ENCODE data around the gene CYP11A1. TPM values are rescaled to one million over a fixed set of nuclear protein-coding genes. Genes with fewer than 3 reads are reported as not detected.
A peak's percentile ranks its signal among the peaks of the same experiment; 100 is the strongest.
"Not testable (repeated sequence)": the region's sequence is repeated elsewhere in the genome, so short reads cannot be mapped to it uniquely, and the experiment has no call there.

The CYP11A1 gene
- polyA plus RNA-seq, 3 donors: not detected

- Histone ChIP-seq H3K36me3 (replicated peaks in 1 of 2; ENCODE audit: control insufficient read depth in 1 of 2, insufficient read depth in 2 of 2, low read length in 2 of 2) (no peaks in the 10 kb centered on the region), H3K4me2 (replicated peaks; ENCODE audit: extremely low read depth, low read length, poor library complexity, severe bottlenecking) (no peak overlapping the region), H3K27me3 (ENCODE audit: control insufficient read depth in 2 of 2, insufficient read depth in 2 of 2, low read length in 2 of 2) (no peaks in the 10 kb centered on the region), H4K20me1 (ENCODE audit: insufficient read depth, low read length) (no peaks in the 10 kb centered on the region), H3K4me1 (ENCODE audit: control insufficient read depth in 1 of 2, insufficient read depth in 2 of 2, low read length in 2 of 2) (peaks cover 24 to 35% of the 10 kb centered on the region in 2 donors), H2AFZ (ENCODE audit: insufficient read depth, low read depth, low read length, poor library complexity, severe bottlenecking) (no peak overlapping the region), H3K27ac (ENCODE audit: low read depth in 1 of 2, low read length in 2 of 2) (no peak overlapping the region), H3K4me3 (replicated peaks in 1 of 3; ENCODE audit: low read depth in 2 of 3, low read length in 3 of 3) (no peak overlapping the region), H3K79me2 (ENCODE audit: insufficient read depth, low read length) (no peaks in the 10 kb centered on the region), H3K9ac (ENCODE audit: insufficient read depth, low read length, poor library complexity, severe bottlenecking) (no peak overlapping the region), H3K9me3 (replicated peaks in 1 of 2; ENCODE audit: control insufficient read depth in 1 of 2, insufficient read depth in 1 of 2, low read length in 2 of 2) (no peaks in the 10 kb centered on the region)
- Mint-ChIP-seq H3K27ac (peak overlapping the region in 3 of 7 donors; percentile 40 to 78 (median 68)), H3K36me3 (no peaks in the 10 kb centered on the region), H3K27me3 (ENCODE audit: low read depth in 3 of 3) (peaks cover 6 to 29% (median 28%) of the 10 kb centered on the region in 3 donors), H3K9me3 (peaks cover 0 to 7% (median 0%) of the 10 kb centered on the region in 7 donors), H3K4me1 (peaks cover 33% of the 10 kb centered on the region), H3K4me3 (peak overlapping the region in 1 of 2 donors; percentile 59)
- WGBS (ENCODE audit: insufficient coverage): 70% methylated on average over 9 of the region's 9 CpGs
- no peak for TF ChIP-seq CTCF (IDR thresholded peaks at IDR 0.05)
- DNase-seq: no peak
- intact Hi-C loops (cut with micrococcal nuclease): no loop called here
Measured at GRCh38 chr15:74391582-74392450, 24.4 kb upstream of the CYP11A1 start.

GRCh38 chr15:74390647-74391288 lies 23.3 kb upstream of the CYP11A1 start:
- no peaks in the 10 kb centered on the region for H3K27me3 ChIP-seq (ENCODE audit: control insufficient read depth in 2 of 2, insufficient read depth in 2 of 2, low read length in 2 of 2)
- H3K4me3 Mint-ChIP-seq: peak overlapping the region in 1 of 2 donors; percentile 39
- peaks cover 16 to 26% of the 10 kb centered on the region in 2 donors for H3K4me1 ChIP-seq (ENCODE audit: control insufficient read depth in 1 of 2, insufficient read depth in 2 of 2, low read length in 2 of 2)
- peak overlapping the region in 1 of 2 donors; percentile 40 for H3K27ac ChIP-seq (ENCODE audit: low read depth in 1 of 2, low read length in 2 of 2)
- intact Hi-C loops (cut with micrococcal nuclease): no loop called here
- no peak overlapping the region for H3K4me3 ChIP-seq (replicated peaks in 1 of 3; ENCODE audit: low read depth in 2 of 3, low read length in 3 of 3)
- WGBS (ENCODE audit: insufficient coverage): 14% methylated on average over 8 of the region's 12 CpGs
- no peak overlapping the region for H2AFZ ChIP-seq (ENCODE audit: insufficient read depth, low read depth, low read length, poor library complexity, severe bottlenecking)
- DNase-seq: peak; percentile 52 to 83 (median 68)
- no peaks in the 10 kb centered on the region for H3K79me2 ChIP-seq (ENCODE audit: insufficient read depth, low read length)
- H3K9ac ChIP-seq (ENCODE audit: insufficient read depth, low read length, poor library complexity, severe bottlenecking): no peak overlapping the region
- peak overlapping the region; percentile 23 for H3K4me2 ChIP-seq (replicated peaks; ENCODE audit: extremely low read depth, low read length, poor library complexity, severe bottlenecking)
- no peaks in the 10 kb centered on the region for H3K36me3 Mint-ChIP-seq
- no peak for TF ChIP-seq CTCF (IDR thresholded peaks at IDR 0.05)
- peaks cover 25% of the 10 kb centered on the region for H3K4me1 Mint-ChIP-seq
- H3K9me3 Mint-ChIP-seq: peaks cover 0 to 7% (median 0%) of the 10 kb centered on the region in 7 donors
- peak overlapping the region; percentile 14 to 78 (median 63) for H3K27ac Mint-ChIP-seq
- peaks cover 6 to 27% (median 26%) of the 10 kb centered on the region in 3 donors for H3K27me3 Mint-ChIP-seq (ENCODE audit: low read depth in 3 of 3)
- H3K36me3 ChIP-seq (replicated peaks in 1 of 2; ENCODE audit: control insufficient read depth in 1 of 2, insufficient read depth in 2 of 2, low read length in 2 of 2): no peaks in the 10 kb centered on the region
- no peaks in the 10 kb centered on the region for H3K9me3 ChIP-seq (replicated peaks in 1 of 2; ENCODE audit: control insufficient read depth in 1 of 2, insufficient read depth in 1 of 2, low read length in 2 of 2)
- no peaks in the 10 kb centered on the region for H4K20me1 ChIP-seq (ENCODE audit: insufficient read depth, low read length)

GRCh38 chr15:74390049-74390646 lies 22.7 kb upstream of the CYP11A1 start:
- WGBS (ENCODE audit: insufficient coverage): 92% methylated on average over 2 of the region's 11 CpGs
- Mint-ChIP-seq H3K4me3 (peak overlapping the region in 1 of 2 donors; percentile 39), H3K27me3 (ENCODE audit: low read depth in 3 of 3) (peaks cover 6 to 27% (median 23%) of the 10 kb centered on the region in 3 donors), H3K27ac (peak overlapping the region in 4 of 7 donors; percentile 41 to 78 (median 68)), H3K4me1 (peaks cover 26% of the 10 kb centered on the region)
- H3K9me3 Mint-ChIP-seq; H2AFZ ChIP-seq (ENCODE audit: insufficient read depth, low read depth, low read length, poor library complexity, severe bottlenecking); H3K79me2 ChIP-seq (ENCODE audit: insufficient read depth, low read length); H3K36me3 Mint-ChIP-seq; H3K27me3 ChIP-seq (ENCODE audit: control insufficient read depth in 2 of 2, insufficient read depth in 2 of 2, low read length in 2 of 2); DNase-seq; H3K36me3 ChIP-seq (replicated peaks in 1 of 2; ENCODE audit: control insufficient read depth in 1 of 2, insufficient read depth in 2 of 2, low read length in 2 of 2); H3K9me3 ChIP-seq (replicated peaks in 1 of 2; ENCODE audit: control insufficient read depth in 1 of 2, insufficient read depth in 1 of 2, low read length in 2 of 2); H3K9ac ChIP-seq (ENCODE audit: insufficient read depth, low read length, poor library complexity, severe bottlenecking); intact Hi-C loops (cut with micrococcal nuclease); H4K20me1 ChIP-seq (ENCODE audit: insufficient read depth, low read length); H3K4me3 ChIP-seq (replicated peaks in 1 of 3; ENCODE audit: low read depth in 2 of 3, low read length in 3 of 3): not testable (repeated sequence)
- Histone ChIP-seq H3K4me1 (ENCODE audit: control insufficient read depth in 1 of 2, insufficient read depth in 2 of 2, low read length in 2 of 2) (peaks cover 16 to 31% of the 10 kb centered on the region in 2 donors), H3K4me2 (replicated peaks; ENCODE audit: extremely low read depth, low read length, poor library complexity, severe bottlenecking) (peak overlapping the region; percentile 23), H3K27ac (ENCODE audit: low read depth in 1 of 2, low read length in 2 of 2) (peak overlapping the region in 1 of 2 donors; percentile 40)
